Retinal pigment epithelial cell (primary cell): ENCODE data around the gene SLX9.
"Not testable (repeated sequence)": the region's sequence is repeated elsewhere in the genome, so short reads cannot be mapped to it uniquely, and the experiment has no call there.

Source experiments
- DNase-seq: peaks from one replicate; pipeline ENCODE4 v3.0.0-alpha.2; 2010; ENCODE audit warnings: low read depth
- H3K4me3 ChIP-seq: 2 replicates; pipeline ENCODE4 v1.5.1; 2011; ENCODE audit warnings: mild to moderate bottlenecking, low read length, control low read depth, moderate library complexity
- CTCF ChIP-seq: conservative IDR thresholded peaks from 2 replicates; pipeline ENCODE4 v1.5.1; 2011; ENCODE audit warnings: low read depth, low read length, control low read depth, inconsistent platforms

Gene SLX9

GRCh38 chr21:45020629-45021427 lies 81.0 kb downstream of the SLX9 start:
- no peak overlapping the region for H3K4me3 ChIP-seq
- DNase-seq: no peak
- no peak for TF ChIP-seq CTCF

DNA sequence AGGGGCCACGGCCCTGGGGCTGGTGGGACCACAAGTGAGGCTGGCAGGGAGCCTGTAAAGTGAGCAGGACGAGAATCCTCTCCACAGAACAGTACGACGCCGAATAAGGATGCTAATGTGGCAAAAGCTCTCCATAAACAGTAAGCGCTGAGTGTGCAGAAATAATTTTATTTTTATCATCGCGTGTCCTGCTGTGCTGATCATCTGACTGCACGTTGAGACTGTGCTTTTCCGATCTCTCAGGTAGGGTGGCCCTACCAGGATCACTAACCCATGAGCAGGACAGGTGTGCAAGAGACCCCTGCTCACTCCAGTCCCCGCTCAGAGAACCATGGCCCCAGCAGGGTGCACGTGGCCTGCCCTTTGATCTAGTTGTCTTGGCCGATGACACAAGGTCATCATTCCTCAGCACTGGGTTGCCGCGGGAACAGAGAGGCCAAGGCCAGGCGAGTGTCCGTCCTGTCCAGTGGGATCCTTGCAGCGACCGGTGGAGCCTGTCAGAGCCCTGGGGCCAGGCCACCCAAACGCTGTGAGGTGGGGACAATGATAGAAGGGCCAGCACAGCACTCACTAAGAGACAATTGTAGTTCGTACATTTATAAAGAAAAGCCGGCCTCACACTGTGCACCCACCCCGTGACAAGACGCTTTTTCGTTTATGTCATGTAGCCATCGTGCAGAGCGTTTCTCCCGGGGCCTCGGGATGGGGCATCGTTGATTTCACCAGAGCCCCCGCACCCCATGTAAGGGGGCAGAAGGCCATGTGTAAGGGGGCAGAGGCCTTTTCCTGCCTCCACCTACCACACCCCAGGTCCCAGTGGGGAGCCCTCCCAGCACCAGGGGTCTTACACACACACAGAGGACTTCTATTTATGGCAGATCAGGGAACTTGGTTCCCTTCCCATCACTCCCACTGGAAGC lies 81.9 kb downstream of the SLX9 start:
- no peak for TF ChIP-seq CTCF
- H3K4me3 ChIP-seq: no peak overlapping the region
- DNase-seq: no peak

GRCh38 chr21:45022348-45022675 lies 82.5 kb downstream of the SLX9 start:
- TF ChIP-seq CTCF: no peak
- H3K4me3 ChIP-seq: no peak overlapping the region
- no peak for DNase-seq

- no peak for DNase-seq
Observed at GRCh38 chr21:45022736-45023135, 82.9 kb downstream of the SLX9 start.

GRCh38 chr21:45024516-45024915 lies 84.7 kb downstream of the SLX9 start:
- not testable (repeated sequence) for DNase-seq

More at GRCh38 chr21:45022736-45023135, 82.9 kb downstream of the SLX9 start:
- no peak for TF ChIP-seq CTCF
- no peak overlapping the region for H3K4me3 ChIP-seq

DNA sequence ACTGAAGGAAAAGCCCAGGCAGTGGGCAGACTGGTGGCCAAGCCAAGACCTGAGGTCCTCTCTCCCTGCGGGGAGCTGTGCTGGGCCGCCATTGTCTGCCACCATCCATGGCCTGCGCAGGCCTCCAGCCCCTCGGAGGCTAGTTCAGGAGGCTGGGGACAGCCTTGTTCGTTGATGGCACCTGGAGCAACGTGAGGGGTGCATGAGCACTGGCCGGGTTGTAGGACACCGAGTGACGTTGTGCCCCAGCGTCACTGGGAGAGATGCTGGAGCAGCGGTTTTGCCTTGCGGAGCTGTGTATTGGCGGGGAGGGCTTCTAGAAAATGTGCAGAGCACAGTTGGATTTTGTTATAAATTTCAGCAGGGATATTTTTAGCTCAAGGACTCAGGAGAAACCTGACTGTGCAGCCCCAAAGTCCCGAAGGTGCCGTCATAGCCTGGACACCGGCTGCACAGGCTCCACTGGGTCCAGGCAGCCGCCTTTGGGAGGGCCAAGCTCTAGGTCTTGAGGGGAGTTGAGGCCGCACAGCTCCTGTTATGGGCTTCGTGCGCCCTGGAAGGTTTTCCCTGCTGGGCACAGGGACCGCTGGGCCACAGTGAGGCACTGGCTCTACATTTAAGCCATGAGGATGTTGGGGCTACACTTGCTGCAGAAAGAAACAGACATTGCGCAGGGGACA lies 86.4 kb downstream of the SLX9 start:
- H3K4me3 ChIP-seq: no peak overlapping the region
- TF ChIP-seq CTCF: no peak
- DNase-seq: no peak

More at GRCh38 chr21:45024516-45024915, 84.7 kb downstream of the SLX9 start:
- not testable (repeated sequence) for H3K4me3 ChIP-seq
